ENCODE results near the gene LRRC53.

DNA sequence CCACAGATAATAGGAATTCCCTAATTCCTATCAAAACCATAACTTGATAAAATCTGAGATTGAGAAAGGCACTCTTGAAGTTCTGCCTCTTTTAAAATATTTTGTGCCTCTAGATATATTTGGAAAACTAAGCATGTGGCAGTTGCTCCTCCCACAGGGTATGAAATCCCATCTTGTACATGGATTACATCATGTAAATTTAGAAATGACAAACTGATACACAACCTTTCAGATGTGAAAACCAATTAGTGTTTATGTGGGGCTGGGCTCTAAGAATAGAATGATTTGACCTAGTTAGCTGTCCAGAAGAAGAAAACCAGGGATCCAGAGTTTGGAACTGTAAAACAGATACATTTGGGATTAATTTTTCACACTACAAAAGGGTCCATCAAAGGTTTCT, 15.7 kb downstream of the LRRC53 start:
- no peak for TF ChIP-seq EP300 (IDR thresholded peaks at IDR 0.05)
- TF ChIP-seq, protein P1, sequence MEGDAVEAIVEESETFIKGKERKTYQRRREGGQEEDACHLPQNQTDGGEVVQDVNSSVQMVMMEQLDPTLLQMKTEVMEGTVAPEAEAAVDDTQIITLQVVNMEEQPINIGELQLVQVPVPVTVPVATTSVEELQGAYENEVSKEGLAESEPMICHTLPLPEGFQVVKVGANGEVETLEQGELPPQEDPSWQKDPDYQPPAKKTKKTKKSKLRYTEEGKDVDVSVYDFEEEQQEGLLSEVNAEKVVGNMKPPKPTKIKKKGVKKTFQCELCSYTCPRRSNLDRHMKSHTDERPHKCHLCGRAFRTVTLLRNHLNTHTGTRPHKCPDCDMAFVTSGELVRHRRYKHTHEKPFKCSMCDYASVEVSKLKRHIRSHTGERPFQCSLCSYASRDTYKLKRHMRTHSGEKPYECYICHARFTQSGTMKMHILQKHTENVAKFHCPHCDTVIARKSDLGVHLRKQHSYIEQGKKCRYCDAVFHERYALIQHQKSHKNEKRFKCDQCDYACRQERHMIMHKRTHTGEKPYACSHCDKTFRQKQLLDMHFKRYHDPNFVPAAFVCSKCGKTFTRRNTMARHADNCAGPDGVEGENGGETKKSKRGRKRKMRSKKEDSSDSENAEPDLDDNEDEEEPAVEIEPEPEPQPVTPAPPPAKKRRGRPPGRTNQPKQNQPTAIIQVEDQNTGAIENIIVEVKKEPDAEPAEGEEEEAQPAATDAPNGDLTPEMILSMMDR (IDR thresholded peaks at IDR 0.05), result no peak
